ENCODE data around the gene FRRS1L.

FRRS1L gene

GRCh38 chr9:109176386-109176785 is 9.3 kb upstream of the FRRS1L start:
- DNase-seq (ENCODE audit: low read depth in 2 of 2), result no peak

GRCh38 chr9:109172935-109173334 is 5.9 kb upstream of the FRRS1L start:
- DNase-seq (ENCODE audit: low read depth in 2 of 2), result no peak

DNA sequence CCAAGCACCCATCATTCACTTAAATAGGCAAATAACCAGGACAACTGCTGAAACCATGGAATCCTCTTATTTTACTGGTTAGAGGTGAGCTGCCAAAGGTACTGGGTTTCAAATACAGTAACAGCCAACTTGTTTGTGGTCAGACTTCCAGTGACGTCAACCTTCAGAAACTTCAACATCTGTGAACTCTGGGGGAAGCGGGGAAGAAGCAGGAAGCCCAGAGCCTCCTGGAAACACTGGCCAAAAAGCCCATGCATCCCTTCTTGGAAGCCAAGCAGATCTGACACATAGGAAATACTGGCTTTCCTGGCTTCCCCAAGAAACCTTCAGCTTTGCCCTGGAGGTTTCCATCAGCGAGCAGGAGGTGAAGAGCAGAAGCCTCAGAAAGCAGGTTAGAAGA is 4.9 kb upstream of the FRRS1L start:
- no peak for DNase-seq (ENCODE audit: low read depth in 2 of 2)

DNA sequence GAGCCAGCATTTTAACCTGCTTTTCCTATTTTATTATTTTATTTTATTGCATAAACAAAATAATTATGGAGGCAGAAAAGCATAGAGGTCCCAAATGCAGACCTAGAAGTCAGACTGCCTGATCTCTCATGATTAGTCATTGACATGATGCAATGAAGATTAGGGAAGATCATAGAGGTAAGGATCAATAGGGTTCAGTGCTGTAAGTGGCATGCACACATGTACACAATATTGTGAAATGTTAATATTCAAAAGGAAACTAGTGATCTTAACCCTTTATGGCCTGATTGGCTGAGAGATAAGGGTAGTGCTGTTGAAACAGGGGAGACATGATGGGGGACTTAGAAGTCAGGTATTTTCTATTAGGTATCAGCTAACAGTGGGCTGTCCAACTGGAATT is 1.1 kb upstream of the FRRS1L start:
- DNase-seq (ENCODE audit: low read depth in 2 of 2), result no peak

DNA sequence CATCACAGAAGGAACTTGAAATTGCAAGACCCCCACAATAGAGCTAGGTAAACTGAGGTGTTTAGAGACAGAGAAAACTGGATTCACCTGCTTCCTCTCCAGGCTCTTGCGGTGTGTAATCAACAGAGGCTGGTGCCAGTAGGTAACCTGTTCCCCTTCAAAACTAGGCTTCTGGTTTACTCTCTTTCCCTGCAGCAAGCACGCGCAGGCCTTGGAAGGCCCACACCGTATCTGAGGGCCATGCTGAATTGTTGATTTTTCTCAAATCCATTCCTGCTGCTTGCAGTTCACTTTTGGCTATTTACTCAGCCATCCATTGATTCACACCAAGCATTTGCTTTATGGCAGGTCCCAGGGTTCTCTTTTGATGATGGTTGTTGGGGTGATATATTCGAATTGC is 667 bp upstream of the FRRS1L start:
- DNase-seq (ENCODE audit: low read depth in 2 of 2), result no peak

GRCh38 chr9:109166171-109166770 is 778 bp downstream of the FRRS1L start:
- DNase-seq (ENCODE audit: low read depth in 2 of 2), result no peak

DNA sequence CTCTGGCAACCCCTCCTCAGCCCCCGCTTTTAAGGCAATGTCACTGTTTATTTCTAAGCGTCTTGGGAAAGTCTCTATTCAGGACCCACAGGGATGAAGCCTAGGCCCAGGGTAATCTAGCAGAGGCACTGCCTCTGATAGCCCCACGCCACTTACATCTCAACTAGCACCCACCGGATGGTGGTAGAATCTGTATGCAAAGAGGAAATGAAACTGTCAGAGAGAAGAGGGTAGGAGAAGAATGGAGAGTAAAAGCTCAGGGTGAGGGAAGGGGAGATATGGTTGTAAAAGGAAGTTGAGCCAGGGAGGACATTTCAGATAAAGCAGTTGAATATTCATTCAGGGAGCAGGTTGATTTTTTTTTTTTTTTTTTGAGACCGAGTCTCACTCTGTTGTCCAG is 3.0 kb downstream of the FRRS1L start:
- no peak for DNase-seq (ENCODE audit: low read depth in 2 of 2)

GRCh38 chr9:109163194-109163593 is 3.9 kb downstream of the FRRS1L start:
- DNase-seq (ENCODE audit: low read depth in 2 of 2), result no peak

GRCh38 chr9:109162677-109163076 is 4.4 kb downstream of the FRRS1L start:
- no peak for DNase-seq (ENCODE audit: low read depth in 2 of 2)

GRCh38 chr9:109161471-109161870 is 5.6 kb downstream of the FRRS1L start:
- no peak for DNase-seq (ENCODE audit: low read depth in 2 of 2)

- DNase-seq (ENCODE audit: low read depth in 2 of 2), result no peak
Observed at GRCh38 chr9:109159583-109159982, 7.5 kb downstream of the FRRS1L start.

GRCh38 chr9:109158651-109159050 is 8.4 kb downstream of the FRRS1L start:
- no peak for DNase-seq (ENCODE audit: low read depth in 2 of 2)

- DNase-seq (ENCODE audit: low read depth in 2 of 2), result no peak
Observed at GRCh38 chr9:109156708-109157107, 10.3 kb downstream of the FRRS1L start.

DNA sequence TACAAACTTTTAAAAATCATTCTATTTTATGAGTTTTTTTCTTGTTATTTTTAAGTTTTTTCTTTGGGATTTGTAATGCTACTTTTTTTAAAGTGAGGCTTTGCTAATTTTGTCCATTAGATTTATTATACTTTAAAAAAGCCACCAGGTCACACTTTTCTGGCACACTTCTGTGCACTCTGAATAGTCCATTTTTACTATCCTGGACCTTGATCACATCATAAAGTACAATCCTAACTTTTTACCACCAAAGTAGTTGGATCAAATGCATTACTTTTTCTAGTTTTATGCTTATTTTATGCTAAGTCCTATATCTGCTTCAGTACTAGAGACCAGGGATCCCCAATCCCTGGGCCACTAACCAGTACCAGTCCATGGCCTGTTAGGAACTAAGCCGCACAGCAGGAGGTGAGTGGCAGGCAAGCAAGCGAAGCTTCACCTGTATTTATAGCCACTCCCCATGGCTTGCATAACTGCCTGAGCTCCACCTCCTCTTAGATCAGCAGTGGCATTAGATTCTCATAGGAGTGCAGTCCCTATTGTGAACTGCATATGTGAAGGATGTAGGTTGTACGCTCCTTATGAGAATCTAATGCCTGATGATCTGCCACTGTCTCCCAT is 16.0 kb downstream of the FRRS1L start:
- no peak for DNase-seq (ENCODE audit: low read depth in 2 of 2)

GRCh38 chr9:109149722-109150121 is 17.3 kb downstream of the FRRS1L start:
- DNase-seq (ENCODE audit: low read depth in 2 of 2), result no peak

DNA sequence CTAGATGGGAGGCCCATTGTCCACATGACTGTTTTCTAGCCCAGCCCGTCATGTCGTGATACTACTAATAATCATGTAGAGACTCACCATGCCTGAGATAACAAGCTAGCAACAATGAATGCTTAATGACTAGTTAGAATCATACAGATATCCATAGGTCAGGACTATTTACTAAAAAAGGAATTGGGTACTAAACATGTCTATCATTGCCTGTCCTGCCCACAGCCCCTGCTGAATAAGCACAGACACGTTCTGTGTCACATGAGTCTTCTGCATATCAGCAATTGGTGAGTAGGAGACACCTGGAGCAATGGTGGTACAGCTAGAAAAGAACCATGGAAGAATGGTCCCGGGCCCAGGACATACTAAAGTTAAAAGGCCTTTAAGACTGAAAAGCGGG is 18.0 kb downstream of the FRRS1L start:
- DNase-seq (ENCODE audit: low read depth in 2 of 2), result no peak

DNA sequence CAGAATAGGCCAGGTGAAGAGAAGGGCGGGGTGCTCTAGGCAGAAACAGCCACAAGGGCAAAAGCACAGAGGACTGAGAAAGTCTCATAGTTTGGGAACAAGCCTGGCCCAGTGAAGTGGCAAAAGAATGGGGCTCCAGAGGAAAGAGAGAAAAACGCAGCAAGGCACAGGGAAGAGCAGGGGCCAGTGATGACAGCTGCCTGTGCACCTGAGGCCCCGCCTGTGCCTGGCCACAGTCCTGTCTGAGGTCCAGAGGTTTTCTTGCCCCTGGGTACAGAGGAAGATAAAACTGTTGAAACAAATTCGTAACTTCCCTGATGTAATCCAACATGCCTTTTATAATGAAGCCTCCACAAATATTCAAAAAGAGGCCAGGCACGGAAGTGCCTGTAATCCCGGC is 22.0 kb downstream of the FRRS1L start:
- DNase-seq (ENCODE audit: low read depth in 2 of 2), result no peak

DNA sequence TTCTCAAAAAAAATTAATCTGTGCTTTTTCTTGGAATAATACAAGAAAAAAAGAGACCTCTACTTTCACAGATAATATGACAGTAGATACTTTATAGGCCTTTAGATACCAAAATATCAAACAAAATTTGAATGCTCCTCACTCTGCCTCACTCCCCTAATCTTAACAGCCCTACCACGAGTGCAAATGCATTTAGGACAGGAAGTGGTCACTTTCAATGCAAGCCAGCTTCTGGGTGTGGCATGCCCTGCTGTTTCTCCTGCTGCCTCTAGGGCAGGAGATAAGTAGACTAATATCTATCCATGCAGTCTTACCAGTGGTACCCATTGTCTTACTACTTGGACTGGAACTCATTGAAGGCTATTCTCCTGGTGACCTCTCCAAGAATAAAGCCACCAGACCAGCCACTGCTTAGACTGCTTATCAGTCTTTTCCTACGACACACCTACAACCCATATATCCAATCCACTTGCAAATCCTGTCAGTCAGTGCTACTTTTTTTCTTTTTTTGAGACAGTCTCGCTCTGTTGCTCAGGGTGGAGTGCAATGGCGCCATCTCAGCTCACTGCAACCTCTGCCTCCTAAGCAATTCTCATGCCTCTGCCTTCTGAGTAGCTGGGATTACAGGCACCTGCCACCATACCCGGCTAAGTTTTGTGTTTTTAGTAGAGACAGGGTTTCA is 23.0 kb downstream of the FRRS1L start:
- DNase-seq (ENCODE audit: low read depth in 2 of 2), result no peak

GRCh38 chr9:109141375-109141774 is 25.7 kb downstream of the FRRS1L start:
- no peak for DNase-seq (ENCODE audit: low read depth in 2 of 2)

- DNase-seq (ENCODE audit: low read depth in 2 of 2), result no peak
Observed at GRCh38 chr9:109139851-109140250, 27.2 kb downstream of the FRRS1L start.

DNA sequence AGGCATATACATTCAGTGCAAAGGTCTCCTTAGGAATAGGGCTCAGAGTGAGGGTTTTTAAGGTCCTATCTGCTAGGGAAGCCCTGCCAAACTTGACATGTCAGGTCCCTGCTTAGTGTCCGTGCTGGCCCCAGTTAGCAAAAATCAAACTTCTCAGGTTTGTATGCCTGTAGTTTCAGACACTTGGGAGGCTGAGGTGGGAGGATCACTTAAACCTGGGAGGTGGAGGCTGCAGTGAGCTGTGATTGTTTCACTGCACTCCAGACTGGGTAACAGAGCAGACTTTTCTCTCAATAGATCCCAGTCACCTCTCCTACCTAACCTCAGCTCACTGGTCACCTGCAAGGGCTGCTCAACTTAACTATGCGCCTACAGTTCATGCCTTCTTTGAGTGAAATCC is 28.6 kb downstream of the FRRS1L start:
- no peak for DNase-seq (ENCODE audit: low read depth in 2 of 2)

GRCh38 chr9:109134167-109134578 is 32.9 kb downstream of the FRRS1L start:
- DNase-seq (ENCODE audit: low read depth in 2 of 2), result no peak

DNA sequence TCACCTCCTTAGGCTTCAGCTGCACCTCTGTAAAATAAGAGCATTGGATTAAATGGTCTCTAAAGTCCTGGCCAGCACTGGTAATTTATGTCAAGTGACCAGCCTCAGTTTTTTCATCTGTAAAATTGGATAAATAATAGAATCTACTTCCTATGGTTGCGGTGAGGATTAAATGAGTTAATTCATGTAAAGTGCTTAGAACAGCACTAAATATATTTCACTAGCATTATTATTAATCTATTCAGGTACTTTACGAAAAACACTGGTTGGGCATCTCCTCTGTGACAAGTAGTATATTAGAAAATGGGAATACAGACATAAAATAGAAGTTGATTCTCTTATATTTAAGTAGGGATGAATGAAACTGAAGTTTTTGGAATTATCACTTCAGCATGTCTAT is 33.5 kb downstream of the FRRS1L start:
- no peak for DNase-seq (ENCODE audit: low read depth in 2 of 2)
